ENCODE data around the gene CASS4.

The CASS4 gene

DNA sequence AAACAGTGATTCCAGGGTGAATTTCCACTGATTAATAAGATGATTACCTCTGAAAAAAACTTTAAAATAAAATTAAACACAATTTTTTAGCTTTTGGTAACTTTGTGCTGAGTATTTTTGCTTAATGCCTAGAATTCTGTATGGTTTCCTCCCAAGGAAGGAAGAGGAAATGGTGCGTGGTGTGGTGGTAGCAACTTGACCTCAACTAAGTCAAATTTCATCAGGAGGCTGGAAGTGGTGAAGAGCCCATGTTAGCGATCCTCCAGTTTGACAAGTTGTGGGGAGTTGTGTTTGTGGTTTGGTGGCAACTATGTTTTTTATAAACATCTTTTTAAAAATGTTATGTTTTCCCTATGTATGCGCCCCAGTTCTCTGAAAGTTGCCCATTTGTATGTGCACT is 51.4 kb downstream of the CASS4 start:
- ChIA-PET POLR2A (no interaction called here), CTCF (interaction anchor here (1.0 kb wide), 1 partner anchor 11 kb away, joined by 3 read pairs; no protein-coding TSS in a partner anchor)
- TF ChIP-seq CTCF (IDR thresholded peaks at IDR 0.05; ENCODE audit: control extremely low read depth, extremely low read depth, low read depth, missing control alignments), result no peak
- DNase-seq (ENCODE audit: extremely low spot score), result no peak

GRCh38 chr20:56465997-56466396 is 53.9 kb downstream of the CASS4 start:
- peak; percentile 52 for DNase-seq (ENCODE audit: extremely low spot score)
- ChIA-PET POLR2A (no interaction called here), CTCF (interaction anchor here (0.9 to 1.5 kb wide), 2 partner anchors 13 to 68 kb away, joined by 3 to 4 read pairs; no protein-coding TSS in a partner anchor)
- no peak for TF ChIP-seq CTCF (IDR thresholded peaks at IDR 0.05; ENCODE audit: control extremely low read depth, extremely low read depth, low read depth, missing control alignments)

GRCh38 chr20:56467968-56468315 is 55.9 kb downstream of the CASS4 start:
- no peak for TF ChIP-seq CTCF (IDR thresholded peaks at IDR 0.05; ENCODE audit: control extremely low read depth, extremely low read depth, low read depth, missing control alignments)
- ChIA-PET POLR2A (no interaction called here), CTCF (interaction anchor here (1.0 kb wide), 1 partner anchor 44 kb away, joined by 3 read pairs; no protein-coding TSS in a partner anchor)
- no peak for DNase-seq (ENCODE audit: extremely low spot score)

GRCh38 chr20:56468316-56469076 is 56.4 kb downstream of the CASS4 start, which contains the start of gene RTF2:
TSS of gene RTF2 (plus strand) at chr20:56468627. CDS start at chr20:56468698, 71 bp downstream.
- ChIA-PET CTCF (interaction anchor here (1.0 kb wide), 1 partner anchor 70 kb away, joined by 4 read pairs; no protein-coding TSS in a partner anchor), POLR2A (no interaction called here)
- no peak for TF ChIP-seq CTCF (IDR thresholded peaks at IDR 0.05; ENCODE audit: control extremely low read depth, extremely low read depth, low read depth, missing control alignments)
- DNase-seq (ENCODE audit: extremely low spot score), result peak; percentile 95

DNA sequence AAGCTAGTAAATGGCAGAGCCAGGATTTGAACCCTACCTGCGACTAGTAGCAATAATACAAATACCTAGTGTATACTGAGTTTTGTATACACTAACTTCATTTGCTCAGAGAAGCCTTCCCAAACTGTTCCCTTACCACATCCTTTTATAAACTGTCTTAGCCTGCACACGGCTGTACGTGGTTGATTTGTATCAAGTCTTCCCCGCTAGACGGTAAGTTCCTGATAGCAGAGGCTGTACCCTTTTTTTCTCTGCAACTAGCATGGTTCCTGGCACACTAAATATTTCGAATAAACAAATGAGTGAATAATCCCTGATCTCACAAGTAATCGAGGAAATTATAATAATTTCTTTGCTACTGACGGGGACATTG is 57.0 kb downstream of the CASS4 start:
- TF ChIP-seq CTCF (IDR thresholded peaks at IDR 0.05; ENCODE audit: control extremely low read depth, extremely low read depth, low read depth, missing control alignments), result no peak
- POLR2A ChIA-PET, result no interaction called here
- CTCF ChIA-PET, result interaction anchor here (1.0 kb wide), 1 partner anchor 71 kb away, joined by 4 read pairs; no protein-coding TSS in a partner anchor
- DNase-seq (ENCODE audit: extremely low spot score), result no peak

DNA sequence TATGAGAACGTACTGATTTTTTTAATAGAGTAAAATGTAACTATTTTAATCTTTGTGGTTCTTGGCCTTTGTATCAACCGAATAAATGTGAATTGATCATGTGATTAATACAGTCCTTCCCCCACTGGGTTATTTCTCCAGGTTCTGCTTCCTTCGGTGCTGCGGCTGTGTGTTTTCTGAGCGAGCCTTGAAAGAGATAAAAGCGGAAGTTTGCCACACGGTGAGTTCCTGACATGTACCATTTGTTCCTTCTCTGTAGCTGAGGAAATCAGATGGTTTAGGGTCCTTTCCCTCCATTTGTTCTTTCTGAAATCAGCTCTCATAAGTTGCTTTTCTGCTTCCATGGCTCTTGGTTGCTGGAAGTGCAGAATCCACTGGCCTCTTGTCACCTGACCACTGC is 71.9 kb downstream of the CASS4 start:
- no peak for TF ChIP-seq CTCF (IDR thresholded peaks at IDR 0.05; ENCODE audit: control extremely low read depth, extremely low read depth, low read depth, missing control alignments)
- POLR2A ChIA-PET, result no interaction called here
- DNase-seq (ENCODE audit: extremely low spot score), result no peak
- CTCF ChIA-PET, result interaction anchor here (1.6 kb wide), 1 partner anchor 84 kb away, joined by 3 read pairs; no protein-coding TSS in a partner anchor

Measured in GM10248 (cell line).